ENCODE measurements around the gene UBTD2.

DNA sequence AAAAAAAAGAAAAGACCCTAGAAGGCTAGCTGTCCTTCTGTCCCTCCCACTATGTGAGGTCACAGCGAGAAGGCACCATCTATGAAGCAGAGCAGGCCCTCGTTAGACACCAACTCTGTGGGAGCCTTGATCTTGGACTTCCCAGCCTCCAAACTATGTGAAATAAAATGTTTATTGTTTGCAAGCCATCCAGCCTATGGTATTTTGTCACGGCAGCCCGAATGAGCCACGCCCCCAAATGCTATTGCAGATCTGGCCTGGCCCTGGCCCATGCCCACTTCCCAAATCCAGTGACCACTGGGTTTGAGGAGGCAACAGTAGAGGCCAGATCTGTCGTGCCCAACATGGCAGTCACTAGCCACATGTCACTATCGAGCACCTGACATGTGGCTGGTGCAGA lies 106.4 kb downstream of the UBTD2 start:
- TF ChIP-seq, protein P1, sequence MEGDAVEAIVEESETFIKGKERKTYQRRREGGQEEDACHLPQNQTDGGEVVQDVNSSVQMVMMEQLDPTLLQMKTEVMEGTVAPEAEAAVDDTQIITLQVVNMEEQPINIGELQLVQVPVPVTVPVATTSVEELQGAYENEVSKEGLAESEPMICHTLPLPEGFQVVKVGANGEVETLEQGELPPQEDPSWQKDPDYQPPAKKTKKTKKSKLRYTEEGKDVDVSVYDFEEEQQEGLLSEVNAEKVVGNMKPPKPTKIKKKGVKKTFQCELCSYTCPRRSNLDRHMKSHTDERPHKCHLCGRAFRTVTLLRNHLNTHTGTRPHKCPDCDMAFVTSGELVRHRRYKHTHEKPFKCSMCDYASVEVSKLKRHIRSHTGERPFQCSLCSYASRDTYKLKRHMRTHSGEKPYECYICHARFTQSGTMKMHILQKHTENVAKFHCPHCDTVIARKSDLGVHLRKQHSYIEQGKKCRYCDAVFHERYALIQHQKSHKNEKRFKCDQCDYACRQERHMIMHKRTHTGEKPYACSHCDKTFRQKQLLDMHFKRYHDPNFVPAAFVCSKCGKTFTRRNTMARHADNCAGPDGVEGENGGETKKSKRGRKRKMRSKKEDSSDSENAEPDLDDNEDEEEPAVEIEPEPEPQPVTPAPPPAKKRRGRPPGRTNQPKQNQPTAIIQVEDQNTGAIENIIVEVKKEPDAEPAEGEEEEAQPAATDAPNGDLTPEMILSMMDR (IDR thresholded peaks at IDR 0.05), result no peak
- TF ChIP-seq EZH2 (IDR thresholded peaks at IDR 0.05; ENCODE audit: borderline replicate concordance, insufficient read depth, low read depth, low read length, poor library complexity, severe bottlenecking), result no peak

Data from B cell (primary cell).